PC-3 (cell line): Measurements from ENCODE around the gene SLC26A11.

ENCODE experiments used
- CTCF ChIP-seq: fragments of 300-600 bp; sonication (generic); conservative IDR thresholded peaks from 2 replicates; pipeline ENCODE4 v1.5.1; 2017; ENCODE audit warnings: antibody characterized with exemption, low read depth, mild to moderate bottlenecking, low read length
- EZH2 ChIP-seq: fragments of 300-600 bp; sonication (generic); IDR thresholded peaks from one replicate; pipeline ENCODE4 v1.6.1; 2017; ENCODE audit warnings: antibody characterized with exemption, mild to moderate bottlenecking, low read length; ENCODE audit not compliant: unreplicated experiment

- TF ChIP-seq CTCF (no peak), EZH2 (no peak)
Observed at GRCh38 chr17:80283116-80283852, 63.1 kb downstream of the SLC26A11 start.
